PFSK-1 (cell line): Measurements from ENCODE around the gene STK32B.

ENCODE experiments used
- FOXP2 ChIP-seq: optimal IDR thresholded peaks from 2 replicates; pipeline ENCODE3; 2011; ENCODE audit warnings: borderline replicate concordance, control low read depth, inconsistent platforms; ENCODE audit not compliant: insufficient read depth; ENCODE audit errors: extremely low read length, extremely low read depth
- POLR2AphosphoS5 ChIP-seq: IDR thresholded peaks from 2 replicates; pipeline ENCODE4 v1.6.1; 2012; ENCODE audit warnings: low read depth, mild to moderate bottlenecking, control low read depth, low read length, moderate library complexity
- REST ChIP-seq, 2 experiments: IDR thresholded peaks; 2 replicates each; pipeline versions ENCODE4 v1.6.1 to v1.8.0; 2011 to 2012; ENCODE audit warnings: low read depth in 2 of 2, low read length in 2 of 2, control low read depth in 1 of 2, inconsistent platforms in 1 of 2, mild to moderate bottlenecking in 1 of 2, moderate library complexity in 1 of 2; ENCODE audit not compliant: insufficient read depth in 1 of 2
- SIN3A ChIP-seq: IDR thresholded peaks from 2 replicates; pipeline ENCODE4 v1.6.1; 2012; ENCODE audit warnings: mild to moderate bottlenecking, low read length, moderate library complexity, borderline replicate concordance; ENCODE audit not compliant: insufficient read depth
- TAF1 ChIP-seq: IDR thresholded peaks from 2 replicates; pipeline ENCODE4 v1.6.1; 2012; ENCODE audit warnings: low read length, control low read depth, borderline replicate concordance; ENCODE audit not compliant: insufficient read depth

The STK32B gene

GRCh38 chr4:5036239-5036638, 15.0 kb upstream of the STK32B start:
- TF ChIP-seq POLR2AphosphoS5 (no peak), SIN3A (no peak), FOXP2 (no peak), TAF1 (no peak), REST (IDR thresholded peaks at IDR 0.05; ENCODE audit: insufficient read depth in 1 of 2, low read depth in 2 of 2, low read length in 2 of 2) (no peak)

GRCh38 chr4:5037553-5038551, 13.4 kb upstream of the STK32B start:
- TF ChIP-seq REST (IDR thresholded peaks at IDR 0.05; ENCODE audit: insufficient read depth in 1 of 2, low read depth in 2 of 2, low read length in 2 of 2), result no peak
- TF ChIP-seq SIN3A, result no peak
- TF ChIP-seq POLR2AphosphoS5, result no peak
- TF ChIP-seq TAF1, result no peak
- TF ChIP-seq FOXP2, result no peak

GRCh38 chr4:5039800-5040199, 11.5 kb upstream of the STK32B start:
- TF ChIP-seq FOXP2 (no peak), POLR2AphosphoS5 (no peak), TAF1 (no peak), SIN3A (no peak), REST (IDR thresholded peaks at IDR 0.05; ENCODE audit: insufficient read depth in 1 of 2, low read depth in 2 of 2, low read length in 2 of 2) (no peak)

- TF ChIP-seq TAF1 (no peak), SIN3A (no peak), POLR2AphosphoS5 (no peak), FOXP2 (no peak)
These were observed 10.2 kb upstream of the STK32B start for GRCh38 chr4:5040856-5041620.

GRCh38 chr4:5041699-5042098, 9.6 kb upstream of the STK32B start:
- TF ChIP-seq POLR2AphosphoS5 (no peak), SIN3A (no peak), TAF1 (no peak), REST (IDR thresholded peaks at IDR 0.05; ENCODE audit: insufficient read depth in 1 of 2, low read depth in 2 of 2, low read length in 2 of 2) (no peak), FOXP2 (no peak)
